Limb (tissue), 2 donors: ENCODE measurements around the gene SH3BGRL2.

ENCODE experiments used
- DNase-seq, 2 donors: peaks; one replicate each; pipeline ENCODE4 v3.0.0-alpha.2; 2016; ENCODE audit errors: extremely low spot score in 2 of 2

The SH3BGRL2 gene

DNA sequence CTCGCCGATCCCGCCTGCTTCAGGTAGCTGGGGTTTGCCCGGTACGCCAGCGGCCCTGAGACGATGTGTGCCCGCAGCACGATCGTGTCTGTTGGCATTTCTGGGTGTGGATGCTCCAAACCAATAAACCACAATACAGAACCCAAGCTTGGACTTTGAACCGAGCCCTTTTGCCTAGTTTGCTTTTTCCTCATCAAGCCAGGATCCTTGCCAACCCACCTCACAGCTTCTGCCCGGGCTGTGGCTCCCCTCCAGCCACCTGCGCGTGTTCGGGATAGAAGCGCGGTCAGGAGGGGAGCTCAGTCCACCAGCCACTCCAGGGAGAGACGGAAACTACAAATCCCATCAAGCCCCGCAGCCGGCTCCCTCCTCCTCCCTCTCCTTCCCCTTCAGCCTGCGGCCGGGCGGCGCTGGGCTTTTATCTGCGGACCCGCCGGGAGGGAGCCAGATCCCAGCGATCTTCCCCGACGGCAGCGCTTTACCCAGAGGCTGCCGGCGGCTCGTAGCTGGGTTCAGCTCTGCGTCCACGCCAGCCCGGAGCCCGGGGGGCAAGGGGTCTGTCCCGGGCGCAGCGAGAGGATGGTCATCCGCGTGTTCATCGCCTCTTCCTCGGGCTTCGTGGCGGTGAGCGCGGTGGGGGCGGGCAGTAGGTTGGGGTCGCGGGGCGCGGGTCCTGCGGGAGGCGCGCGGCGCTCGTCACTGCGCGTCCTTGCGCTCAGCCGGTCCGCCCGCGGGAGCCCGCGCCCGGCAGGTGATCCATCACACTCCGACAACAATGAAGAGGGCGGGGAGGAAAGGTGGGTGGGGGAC lies at the start of gene SH3BGRL2:
SH3BGRL2 (plus strand) TSS at position 447 of the 810 bp plus-strand sequence; CDS start at position 580, 133 bp downstream.
- DNase-seq, result peak; percentile 69 to 86

- no peak for DNase-seq
Observed at GRCh38 chr6:79584332-79584731, 46.8 kb upstream of the SH3BGRL2 start.

DNA sequence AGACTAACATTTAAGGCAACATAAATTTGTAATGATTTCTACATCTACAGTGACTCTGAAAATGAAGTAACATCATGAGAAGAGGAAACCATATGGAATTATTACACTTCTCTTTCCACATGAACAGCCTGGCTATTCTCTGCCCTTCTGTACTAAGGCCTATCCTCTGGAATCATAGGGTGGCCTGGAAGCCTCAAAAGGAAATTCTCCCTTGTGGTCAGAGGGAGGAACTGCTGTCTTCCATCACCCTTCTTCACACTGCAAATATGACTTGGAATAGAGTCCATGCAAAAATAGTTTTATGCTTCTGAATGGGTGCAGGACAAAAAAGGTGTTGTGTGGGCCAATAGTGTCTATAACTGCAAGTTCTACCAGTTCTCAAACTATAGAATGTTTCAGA lies 44.6 kb upstream of the SH3BGRL2 start:
- no peak for DNase-seq

DNA sequence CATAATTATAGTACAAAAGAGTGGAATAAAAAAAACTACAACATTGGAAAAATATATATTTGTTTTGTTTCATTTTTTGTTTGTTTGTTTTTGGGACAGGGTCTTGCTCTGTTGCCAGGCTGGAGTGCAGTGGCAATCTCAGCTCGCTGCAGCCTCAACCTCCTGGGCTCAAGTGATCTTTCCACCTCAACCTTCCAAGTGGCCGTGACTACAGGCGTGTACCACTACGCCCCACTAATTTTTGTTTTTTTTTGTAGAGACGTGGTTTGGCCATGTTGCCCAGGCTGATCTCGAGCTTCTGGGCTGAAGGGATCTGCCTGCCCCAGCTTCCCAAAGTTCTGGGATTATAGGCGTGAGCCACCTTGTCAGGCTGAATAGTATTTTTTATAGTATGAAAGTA lies 41.4 kb upstream of the SH3BGRL2 start:
- no peak for DNase-seq

GRCh38 chr6:79597155-79597554 lies 34.0 kb upstream of the SH3BGRL2 start:
- no peak for DNase-seq

DNA sequence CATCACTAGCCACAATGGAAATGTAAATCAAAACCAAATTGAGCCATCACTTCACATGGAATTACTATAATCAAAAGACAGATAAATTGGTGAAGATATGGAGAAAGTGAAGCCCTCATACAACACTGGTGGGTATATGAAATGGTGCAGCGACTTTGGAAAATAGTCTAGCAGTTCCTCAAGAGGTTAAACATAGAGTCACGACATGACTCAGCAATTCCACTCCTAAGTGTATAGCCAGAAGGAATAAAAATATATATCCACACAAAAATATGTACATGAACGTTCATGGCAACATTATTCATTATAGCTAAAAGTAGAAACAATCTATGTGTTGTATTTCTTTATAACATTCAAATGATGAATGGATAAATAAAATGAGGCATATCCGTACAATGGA lies 33.1 kb upstream of the SH3BGRL2 start:
- DNase-seq, result no peak

- DNase-seq, result no peak
Observed at GRCh38 chr6:79599725-79600259, 31.3 kb upstream of the SH3BGRL2 start.

DNA sequence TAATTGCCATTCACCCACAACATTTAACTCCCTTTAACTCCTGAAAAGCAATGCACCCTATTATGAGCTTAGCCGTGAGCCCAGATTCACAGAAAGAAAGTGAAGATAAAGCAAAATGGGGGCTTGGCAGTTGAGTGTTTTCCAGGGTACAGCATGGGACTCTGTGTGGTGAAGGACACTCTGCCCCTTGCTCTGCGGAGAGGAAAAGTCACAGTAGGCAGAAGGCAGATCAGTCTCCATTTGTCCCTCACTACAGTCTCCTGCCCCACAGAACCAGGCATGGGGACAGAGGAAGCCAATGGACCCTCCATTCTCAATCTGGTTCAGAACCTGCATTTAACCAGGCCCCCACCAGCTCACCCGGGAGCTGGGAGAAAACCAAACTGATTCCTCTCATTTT lies 30.8 kb upstream of the SH3BGRL2 start:
- DNase-seq, result no peak

DNA sequence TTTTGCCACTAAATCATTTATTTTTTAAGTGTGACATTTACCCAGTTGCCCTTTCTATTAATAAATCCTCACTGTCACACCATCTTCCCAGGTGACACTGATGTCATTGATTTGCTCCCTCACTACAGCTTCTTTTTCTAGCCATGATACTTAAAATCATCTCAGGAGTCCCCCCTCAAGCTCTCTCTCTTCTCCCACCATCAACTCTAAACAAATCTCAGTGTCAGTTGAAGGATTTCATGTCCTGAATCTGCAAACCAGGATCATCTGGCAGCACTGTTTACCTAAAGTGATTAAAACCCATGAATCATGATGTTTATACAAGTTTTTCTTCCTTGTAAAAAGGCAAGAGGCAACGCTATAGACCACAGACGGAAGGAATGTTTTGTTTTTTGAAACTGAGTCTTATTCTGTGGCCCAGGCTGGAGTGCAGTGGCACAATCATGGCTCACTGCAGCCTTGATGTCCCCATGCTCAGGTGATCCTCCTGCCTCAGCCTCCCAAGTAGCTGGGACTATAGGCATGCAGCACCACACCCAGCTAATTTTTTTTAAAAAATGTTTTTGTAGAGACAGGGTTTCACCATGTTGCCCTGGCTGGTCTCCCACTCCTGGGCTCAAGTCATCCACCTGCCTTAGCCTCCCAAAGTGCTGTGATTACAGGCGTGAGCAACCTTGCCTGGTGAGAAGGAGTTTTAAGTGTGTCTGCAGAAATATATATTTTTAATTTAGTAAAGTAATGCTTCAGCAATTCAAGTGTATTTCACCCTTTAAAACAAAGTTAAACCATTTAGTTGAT lies 30.1 kb upstream of the SH3BGRL2 start:
- DNase-seq, result no peak

GRCh38 chr6:79602859-79603258 lies 28.3 kb upstream of the SH3BGRL2 start:
- DNase-seq, result no peak

DNA sequence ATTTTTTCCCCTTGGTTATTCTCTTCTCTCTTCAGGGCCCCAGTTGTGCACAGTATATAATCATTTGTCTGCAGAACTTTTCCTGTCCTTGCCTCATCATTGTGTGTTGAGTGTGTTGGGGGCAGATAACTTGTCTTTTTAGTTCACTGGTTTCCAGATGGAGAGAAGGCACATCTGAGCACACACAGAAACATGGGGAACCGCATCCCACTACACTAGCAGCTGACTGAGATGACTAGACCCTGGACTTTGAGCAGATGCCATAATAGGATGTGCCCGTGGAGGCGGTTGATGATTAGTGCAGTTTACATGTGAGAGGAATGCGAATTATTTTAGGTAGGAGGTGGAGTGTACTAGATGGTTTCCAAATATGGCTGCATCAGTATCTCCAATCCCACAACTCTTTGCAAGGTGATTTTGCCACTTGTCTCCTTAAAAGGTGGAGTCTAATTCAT lies 26.5 kb upstream of the SH3BGRL2 start:
- DNase-seq, result no peak

DNA sequence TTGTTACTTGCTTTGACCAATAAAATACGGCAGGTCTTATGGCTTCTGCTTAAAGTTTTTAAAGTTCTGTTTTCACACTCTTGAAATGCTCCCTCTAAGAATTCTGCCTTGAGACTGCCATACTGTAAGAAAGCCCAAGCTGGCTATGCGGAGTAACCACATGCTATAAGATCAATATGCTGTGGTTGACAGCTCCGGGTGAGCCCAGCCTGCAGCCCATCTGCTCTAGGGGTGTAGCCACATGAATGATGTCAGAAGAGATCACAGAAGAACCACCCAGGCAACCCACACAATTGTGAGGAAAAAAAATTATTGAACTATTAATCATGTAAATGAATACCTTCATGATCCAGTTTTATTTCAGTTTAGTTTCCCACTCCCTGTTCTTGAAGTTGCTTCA lies 26.1 kb upstream of the SH3BGRL2 start:
- DNase-seq, result no peak

GRCh38 chr6:79605968-79606764 lies 25.0 kb upstream of the SH3BGRL2 start:
- no peak for DNase-seq

DNA sequence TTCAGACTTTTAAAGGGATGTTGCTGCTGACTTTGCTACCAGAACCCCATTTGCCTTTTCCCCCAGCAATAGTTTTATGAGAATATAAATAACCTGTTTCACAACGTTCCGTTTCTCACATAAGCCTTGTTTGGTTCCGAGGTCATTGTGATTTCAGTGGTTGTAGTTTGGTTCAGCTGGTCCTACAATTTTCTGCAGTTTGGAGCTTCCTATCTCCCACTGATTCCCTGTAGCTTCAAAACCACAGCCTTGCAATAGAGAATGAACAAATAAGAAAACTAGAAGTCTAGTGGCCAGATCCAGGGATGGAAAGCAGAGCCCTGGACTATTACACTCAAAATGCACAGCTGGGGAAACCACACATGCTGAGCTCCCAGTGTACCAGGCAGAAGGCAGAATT lies 24.1 kb upstream of the SH3BGRL2 start:
- no peak for DNase-seq

DNA sequence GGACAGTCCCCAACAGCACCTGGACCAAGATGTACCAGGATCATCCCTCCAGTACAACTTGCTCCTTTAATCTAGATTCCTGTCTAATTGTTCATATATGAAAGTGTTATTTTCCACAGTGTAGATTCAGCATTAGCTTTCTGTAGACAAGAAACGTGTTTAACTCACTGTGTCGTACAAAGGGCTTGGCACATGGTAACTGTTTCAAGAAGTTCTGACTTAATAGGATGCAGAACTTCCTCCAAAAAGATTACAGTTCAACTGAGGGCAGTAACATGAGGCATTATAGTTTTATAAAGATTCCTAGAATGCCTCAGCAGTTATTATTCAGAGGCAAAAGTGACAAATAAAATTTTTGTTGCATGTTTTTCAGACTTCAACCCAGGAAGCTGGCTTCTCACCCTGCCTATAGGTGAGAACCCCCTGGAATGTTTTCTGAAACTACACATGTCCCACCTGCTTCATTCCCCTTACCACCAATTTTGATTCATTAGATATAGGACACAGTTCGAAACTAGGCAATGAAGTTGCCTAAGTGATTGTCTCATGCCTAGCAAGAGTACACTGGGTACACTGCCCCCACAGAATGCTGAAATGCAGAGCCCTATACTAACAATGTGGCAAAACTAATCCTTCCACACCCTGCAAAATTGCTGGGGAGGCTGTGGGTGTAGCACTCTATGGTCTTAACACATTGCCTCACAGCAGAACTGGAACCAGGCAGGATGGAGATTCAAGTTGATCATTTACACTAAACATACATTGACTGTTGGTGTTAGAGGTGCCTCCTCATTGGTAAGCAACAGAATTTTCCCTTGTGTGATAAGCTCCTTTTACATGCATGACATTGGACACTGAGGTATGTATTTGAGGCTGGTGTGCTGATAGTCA lies 22.6 kb upstream of the SH3BGRL2 start:
- no peak for DNase-seq

DNA sequence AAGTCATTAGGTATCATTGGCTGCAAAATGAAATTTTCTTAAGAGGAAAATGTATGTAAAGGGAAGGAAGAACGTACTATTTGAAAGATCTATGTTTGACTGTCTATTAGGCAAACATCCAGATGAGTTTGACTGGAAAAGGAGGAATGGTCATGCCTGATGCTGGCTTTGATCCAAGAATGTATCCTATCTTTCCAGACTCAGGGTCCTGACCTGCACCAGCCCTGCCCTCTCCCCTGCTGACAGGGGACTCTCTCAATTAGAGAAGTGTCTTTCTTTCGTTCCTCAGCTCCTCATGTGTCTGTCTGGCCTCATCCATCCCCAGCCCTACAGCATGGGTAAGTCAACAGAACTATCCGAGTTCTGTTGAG lies 21.9 kb upstream of the SH3BGRL2 start:
- DNase-seq, result no peak

DNA sequence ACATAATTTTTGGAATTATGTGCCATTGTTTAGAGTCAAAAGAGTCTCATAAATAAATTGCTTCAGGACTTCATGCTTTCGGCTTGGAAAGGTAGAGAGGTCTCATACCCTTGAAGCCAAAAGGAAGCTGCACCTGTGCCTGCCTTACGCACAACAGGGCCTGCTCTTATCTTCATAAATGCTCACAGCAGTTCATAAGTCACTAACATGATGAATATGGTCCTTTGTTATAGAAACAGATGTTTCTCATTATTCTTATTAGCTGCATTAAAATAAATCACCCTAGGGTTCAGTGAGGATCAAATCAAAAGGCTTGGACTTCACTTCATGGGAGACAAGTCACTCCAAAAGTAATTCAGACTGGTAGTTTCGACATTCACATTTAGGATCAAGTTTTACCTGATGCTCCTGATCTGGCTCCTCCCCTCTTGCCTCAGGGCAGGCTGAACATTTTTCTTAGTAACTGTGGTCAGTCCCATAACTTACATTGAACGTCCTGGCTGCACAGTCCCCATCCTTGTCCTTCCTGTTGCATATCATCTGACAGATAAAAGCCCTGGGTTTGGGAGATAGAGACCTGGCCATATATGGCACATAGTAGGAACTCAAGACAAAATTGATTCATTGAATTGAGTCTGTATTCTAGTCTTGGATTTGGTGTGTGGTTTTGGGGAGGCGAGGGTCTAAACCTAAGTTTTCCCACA lies 20.7 kb upstream of the SH3BGRL2 start:
- DNase-seq, result no peak

DNA sequence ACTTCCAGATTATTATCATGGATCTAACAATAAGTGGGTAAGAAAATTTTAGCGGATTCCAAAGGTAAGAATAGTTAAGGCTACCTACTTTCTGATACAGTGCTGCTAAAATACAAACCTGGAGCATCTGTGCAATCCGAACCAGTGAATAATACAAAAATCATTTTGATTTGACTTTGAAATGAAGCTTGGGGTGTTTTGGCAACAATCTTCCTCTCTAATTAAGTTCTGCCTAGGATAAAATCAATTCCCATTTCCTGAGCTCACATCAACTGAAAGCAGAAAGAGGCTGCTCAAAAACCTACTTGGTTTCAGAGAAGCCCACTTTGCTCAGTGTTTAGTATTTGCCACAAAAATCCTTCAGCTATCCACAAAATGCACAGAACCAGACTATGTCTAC lies 18.7 kb upstream of the SH3BGRL2 start:
- no peak for DNase-seq

GRCh38 chr6:79612918-79613317 lies 18.2 kb upstream of the SH3BGRL2 start:
- no peak for DNase-seq

DNA sequence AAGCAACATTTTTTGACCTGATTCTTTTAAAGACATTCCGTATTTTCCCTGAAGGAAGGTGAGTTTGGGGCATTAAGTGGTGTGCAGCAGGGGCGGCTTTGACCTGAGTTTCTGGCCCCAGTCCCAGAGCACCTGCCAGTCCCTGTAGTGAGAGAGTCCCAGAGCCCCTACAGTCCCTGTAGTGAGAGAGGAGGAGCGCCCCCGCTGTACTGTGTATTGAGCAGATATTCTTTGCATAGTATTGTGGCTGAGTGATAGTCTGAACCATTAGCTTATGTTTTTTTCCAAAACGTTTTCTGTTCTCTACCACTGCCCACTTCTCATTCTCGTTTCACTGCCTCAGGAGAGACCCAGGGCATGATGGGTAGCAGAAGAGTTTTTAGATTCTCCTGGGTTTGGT lies 17.2 kb upstream of the SH3BGRL2 start:
- DNase-seq, result no peak
